ENCODE measurements around the gene FSD1.
"Not testable (repeated sequence)": the region's sequence is repeated elsewhere in the genome, so short reads cannot be mapped to it uniquely, and the experiment has no call there.

The FSD1 gene

DNA sequence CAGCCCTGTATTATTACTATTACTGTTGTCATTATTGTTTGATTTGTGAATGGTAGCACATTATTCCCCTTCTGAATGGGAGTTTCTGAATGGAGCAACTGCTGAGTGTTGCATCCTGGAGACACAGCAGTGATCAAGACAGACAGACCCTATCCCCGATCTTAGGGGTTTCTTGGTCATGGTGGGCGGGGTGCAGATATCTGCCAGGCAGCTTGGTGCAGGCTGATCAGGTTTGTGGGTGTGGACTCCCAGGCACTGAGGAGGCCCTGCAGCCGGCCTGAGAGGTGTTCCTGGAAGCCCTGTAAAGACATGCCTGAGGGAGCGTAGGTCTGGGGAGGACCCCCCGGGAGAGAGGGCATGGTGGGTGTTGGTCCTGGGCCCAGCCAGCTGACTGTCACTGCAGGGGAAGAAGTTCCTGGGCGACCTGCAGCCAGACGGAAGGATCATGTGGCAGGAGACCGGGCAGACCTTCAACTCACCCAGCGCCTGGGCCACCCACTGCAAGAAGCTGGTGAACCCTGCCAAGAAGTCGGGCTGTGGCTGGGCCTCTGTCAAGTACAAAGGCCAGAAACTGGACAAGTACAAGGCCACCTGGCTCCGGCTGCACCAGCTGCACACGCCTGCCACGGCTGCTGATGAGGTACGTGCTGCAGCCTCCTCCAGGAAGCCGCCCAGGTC, 41.1 kb downstream of the FSD1 start:
- no peak for DNase-seq (ENCODE audit: low read depth)

DNA sequence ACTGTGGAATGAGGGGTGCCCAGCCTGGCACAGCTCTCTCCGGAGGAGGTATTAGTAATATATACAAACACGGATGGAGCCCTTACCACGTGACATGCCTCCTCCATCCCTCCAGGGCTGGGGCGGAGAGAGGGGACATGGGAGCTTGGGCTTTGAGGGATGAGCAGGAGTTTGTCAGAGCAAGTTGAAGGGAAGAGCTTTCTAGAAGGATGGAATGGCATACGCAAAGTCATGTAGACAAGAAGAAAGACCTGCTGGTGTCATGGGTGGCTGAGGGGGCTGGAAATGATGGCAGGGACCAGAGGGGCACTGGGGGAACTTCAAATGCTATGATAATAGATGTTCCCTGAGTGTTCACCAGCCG, 41.6 kb downstream of the FSD1 start:
- no peak for DNase-seq (ENCODE audit: low read depth)

DNA sequence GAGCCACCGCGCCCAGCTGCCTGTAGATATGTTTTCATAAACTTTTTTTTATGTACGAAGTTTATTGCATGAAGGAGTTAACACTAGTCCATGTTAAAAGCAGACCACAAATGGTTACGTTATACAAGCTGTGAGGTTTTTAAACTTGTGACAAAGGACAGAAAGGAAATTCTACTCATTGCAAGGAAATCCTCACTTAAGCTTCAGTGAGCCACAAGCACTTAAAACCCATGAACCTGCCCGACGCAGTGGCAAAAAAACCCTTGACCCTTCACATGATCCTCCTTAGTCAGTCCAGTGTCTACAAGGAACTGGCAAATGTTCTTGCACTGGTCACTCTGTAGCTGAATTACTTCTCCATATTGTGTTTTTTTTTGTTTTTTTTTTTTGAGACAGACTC, 43.1 kb downstream of the FSD1 start:
- no peak for DNase-seq (ENCODE audit: low read depth)

DNA sequence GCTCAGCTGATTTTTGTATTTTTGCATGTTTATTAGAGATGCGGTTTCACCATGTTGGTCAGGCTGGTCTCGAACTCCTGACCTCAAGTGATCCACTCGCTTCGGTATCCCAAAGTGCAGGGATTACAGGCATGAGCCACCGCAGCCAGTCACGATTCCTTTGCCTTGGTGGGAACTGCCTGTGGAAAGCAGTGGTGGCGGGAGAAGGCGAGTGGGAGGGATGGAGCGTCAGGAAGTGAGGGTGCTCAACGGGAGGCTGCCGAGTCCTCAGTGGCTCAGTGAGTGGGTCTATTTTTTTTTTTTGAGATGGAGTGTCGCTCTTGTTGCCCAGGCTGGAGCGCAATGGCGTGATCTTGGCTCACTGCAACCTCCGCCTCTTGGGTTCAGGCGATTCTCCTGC, 44.8 kb downstream of the FSD1 start:
- not testable (repeated sequence) for DNase-seq (ENCODE audit: low read depth)

- no peak for DNase-seq (ENCODE audit: low read depth)
Measured at GRCh38 chr19:4350111-4350510, 45.7 kb downstream of the FSD1 start.

- no peak for DNase-seq (ENCODE audit: low read depth)
Measured at GRCh38 chr19:4350726-4351125, 46.3 kb downstream of the FSD1 start.

GRCh38 chr19:4352701-4353121, 48.3 kb downstream of the FSD1 start:
- peak; percentile 30 for DNase-seq (ENCODE audit: low read depth)

- no peak for DNase-seq (ENCODE audit: low read depth)
Measured at GRCh38 chr19:4354282-4354681, 49.9 kb downstream of the FSD1 start.

GRCh38 chr19:4354897-4355296, 50.5 kb downstream of the FSD1 start:
- no peak for DNase-seq (ENCODE audit: low read depth)

DNA sequence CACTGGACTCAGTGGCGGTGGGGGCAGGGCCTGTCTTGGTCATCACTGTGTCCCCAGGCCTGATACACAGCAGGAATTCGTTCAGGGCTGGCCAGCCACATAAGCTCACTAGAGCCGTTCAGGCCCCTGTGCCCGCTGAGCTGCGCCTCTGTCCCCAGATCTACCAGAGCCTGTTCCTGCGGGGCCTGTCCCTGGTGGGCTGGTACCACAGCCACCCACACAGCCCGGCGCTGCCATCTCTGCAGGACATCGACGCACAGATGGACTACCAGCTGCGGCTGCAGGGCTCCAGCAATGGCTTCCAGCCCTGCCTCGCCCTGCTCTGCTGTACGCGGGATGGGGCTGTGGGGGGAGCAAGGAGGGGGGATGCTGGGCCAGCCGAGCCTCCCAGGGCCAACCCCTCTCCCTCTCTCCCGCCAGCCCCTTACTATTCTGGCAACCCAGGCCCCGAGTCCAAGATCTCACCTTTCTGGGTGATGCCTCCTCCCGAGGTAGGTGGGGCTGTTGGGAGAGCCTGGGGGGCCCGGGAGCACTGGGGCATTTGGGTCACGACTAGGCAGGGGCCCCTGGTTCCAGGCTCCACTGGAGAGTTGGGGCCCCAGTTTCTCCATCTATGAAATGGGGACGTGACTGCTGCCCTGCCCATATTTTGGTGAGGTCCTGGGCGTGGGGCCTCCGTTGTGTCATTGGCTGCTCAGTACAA, 52.8 kb downstream of the FSD1 start:
- no peak for DNase-seq (ENCODE audit: low read depth)

DNA sequence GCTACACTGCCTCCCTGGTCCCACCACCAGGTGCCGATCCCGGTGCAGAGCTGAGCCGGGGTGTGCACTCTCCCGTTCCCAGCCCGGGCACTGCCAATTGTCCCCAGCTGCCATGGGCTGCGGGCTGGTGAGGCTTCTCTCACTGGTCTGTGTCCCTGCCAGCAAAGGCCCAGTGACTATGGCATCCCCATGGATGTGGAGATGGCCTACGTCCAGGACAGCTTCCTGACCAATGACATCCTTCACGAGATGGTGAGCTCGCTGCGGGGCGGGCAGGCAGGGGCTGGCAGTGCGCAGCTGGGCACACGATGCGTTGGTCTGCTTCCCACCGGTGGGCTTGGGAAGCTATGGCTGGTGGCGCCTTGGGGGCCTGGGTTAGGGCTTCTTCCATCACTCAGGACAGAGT, 53.5 kb downstream of the FSD1 start:
- no peak for DNase-seq (ENCODE audit: low read depth)

GRCh38 chr19:4358709-4359626, 54.6 kb downstream of the FSD1 start:
- DNase-seq (ENCODE audit: low read depth), result no peak

DNA sequence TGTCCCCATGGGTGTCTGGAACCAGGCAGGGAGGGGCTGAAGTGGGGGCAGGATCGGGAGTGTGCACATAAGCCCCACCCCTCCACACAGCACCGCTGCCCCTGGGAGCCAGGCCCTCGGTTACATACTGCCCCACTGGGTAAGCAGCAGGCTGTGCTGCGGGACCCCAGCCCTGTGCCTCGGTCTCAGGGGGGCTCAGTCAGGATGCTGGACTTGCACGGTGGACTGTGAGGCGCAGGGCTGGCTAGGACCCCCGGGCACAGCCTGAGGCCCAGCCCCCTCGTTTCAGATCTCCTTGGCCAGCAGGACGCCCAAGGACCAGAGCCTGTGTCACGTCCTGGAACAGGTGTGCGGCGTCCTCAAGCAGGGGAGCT, 55.2 kb downstream of the FSD1 start:
- no peak for DNase-seq (ENCODE audit: low read depth)

DNA sequence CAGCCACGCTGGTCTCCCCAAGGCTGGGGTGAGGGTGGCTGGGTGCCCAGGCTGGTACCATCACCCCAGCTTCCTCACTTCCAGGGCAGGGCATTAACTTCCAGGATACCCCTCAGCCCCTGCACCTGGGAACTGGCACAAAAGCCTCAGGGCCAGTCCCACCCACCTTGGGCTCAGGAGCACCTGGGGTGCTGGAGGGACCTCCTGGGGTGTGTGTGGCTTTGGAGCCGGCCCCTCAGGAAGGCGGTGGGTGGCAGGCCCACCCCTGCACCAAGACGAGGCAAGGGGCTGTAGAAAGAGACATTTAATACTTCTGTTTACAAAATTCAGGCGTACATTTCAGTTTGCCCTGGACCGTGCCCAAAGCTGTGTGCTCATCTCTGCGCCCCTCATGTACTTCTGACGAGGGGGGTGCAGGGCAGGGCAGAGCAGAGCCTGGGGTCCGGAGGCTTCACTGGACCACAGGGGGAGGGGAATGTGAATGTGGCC, 55.7 kb downstream of the FSD1 start:
- no peak for DNase-seq (ENCODE audit: low read depth)

- DNase-seq (ENCODE audit: low read depth), result no peak
Measured at GRCh38 chr19:4360641-4361151, 56.3 kb downstream of the FSD1 start.

DNA sequence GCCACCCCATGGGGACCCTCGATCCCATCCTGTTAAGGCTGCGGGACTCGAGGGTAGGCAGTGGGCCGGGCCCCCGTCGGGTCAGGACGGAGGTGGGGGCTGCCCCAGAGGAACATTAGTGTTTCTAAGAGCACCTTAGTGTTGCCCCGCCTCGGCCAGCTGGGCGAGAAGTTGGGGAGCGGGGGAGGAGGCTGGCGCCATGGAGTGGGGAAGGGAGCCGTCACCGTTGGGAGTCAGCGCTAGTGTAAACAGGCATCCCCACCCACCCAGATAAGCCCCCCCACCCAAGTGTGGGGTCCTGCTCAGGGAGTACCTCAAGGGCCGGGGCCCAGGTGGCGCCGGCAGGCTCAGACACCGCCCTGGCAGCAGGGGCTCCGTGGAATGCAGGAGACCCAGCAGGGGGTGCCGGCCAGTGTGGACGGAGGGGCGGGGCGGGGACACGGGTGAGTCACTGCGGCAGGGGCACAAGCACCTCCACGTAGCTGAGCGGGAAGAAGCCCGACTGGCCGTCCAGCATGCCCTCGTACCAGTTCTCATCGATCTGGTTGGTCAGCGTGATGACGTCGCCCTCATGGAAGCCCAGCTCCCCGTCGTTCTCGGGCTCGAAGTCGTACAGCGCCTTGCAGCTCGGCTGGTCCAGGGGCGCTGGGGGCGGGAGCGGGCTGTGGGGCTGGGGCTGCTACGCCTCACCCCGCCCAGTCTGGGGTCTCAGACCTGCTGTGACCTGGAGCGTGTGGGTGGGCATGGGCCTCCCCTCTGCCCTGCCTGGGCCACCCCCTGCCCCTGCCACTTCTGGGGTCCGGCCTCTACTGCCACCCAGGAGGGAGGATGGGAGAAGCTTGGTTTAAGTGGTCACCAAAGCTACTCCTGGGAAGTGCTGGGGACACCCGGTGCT, 57.0 kb downstream of the FSD1 start:
- no peak for DNase-seq (ENCODE audit: low read depth)

DNA sequence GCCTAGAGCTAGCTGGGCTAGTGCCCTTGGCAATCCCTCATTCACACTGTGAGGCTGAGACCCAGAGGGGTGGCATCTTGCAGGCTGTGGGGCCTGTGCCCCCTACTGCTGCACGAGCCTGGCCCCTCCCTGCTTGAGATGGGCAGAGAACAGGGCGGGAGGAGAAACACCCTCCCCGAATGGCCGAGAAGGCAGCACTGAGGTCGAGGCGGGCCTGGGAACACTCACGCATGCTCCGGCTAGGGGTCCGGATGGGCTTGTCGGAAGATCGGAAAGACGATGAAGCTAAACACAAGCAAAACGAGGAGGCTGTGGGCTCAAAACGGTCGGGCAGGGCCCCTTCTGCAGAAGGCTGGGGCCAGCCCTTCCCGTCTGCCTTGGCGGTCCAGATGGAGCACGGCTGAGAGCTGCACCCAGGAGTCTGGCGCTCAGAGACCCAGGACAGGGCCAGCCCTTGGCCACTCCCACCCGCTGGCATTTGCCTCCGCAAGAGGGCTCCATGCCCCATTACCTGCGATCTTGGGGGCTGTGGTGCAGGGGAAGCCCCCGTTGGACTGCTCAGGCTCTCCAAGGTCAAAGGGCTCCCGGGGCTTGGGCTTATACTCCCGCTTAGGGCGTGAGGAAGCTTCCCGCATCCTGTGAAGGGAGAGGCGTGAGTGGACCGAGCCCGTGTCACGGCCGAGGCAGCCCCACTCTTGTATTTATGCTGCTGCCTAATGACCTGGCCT, 57.9 kb downstream of the FSD1 start:
- no peak for DNase-seq (ENCODE audit: low read depth)

DNA sequence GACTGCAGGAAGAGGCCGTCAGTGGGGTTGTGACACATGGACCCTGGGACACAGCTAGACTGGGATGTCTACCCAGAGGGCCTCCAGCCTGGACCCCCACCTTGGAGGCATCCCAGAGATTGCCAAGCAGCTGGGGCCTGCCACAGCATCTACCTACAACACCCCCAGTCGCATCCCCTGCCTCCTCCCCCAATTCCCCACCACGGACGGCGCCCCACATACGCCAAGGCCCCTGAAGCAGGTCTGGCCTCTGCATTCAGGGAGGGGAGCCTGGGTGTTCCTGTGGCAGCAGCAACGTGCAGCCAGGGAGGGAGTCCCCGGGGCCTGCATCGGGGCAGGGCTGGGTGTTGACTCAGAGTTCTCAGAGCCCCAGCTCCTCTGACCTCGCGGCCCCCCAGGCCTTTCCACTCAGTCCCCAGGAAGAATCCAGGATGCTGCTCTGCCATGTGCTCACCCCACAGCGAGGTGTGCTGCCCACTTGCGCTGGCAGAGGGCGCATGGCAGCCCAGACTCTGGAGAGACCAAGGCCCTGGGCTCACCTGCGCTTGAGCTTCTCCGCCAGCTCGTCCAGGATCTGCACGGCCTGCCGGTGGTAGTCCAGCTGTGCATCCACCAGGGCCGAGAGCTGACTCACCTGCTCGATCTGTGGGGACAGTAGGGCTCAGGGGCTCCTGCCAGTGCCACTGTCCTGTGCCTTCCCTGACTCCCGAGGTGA, 58.6 kb downstream of the FSD1 start:
- no peak for DNase-seq (ENCODE audit: low read depth)

GRCh38 chr19:4363571-4364304, 59.3 kb downstream of the FSD1 start:
- DNase-seq (ENCODE audit: low read depth), result no peak
